Measurements from ENCODE around the gene DCDC2. TPM values are rescaled to one million over a fixed set of nuclear protein-coding genes. Genes with fewer than 3 reads are reported as not detected.

DCDC2 gene
- total and polyA plus RNA-seq, 2 donors (not counting 3 experiments of a cell fraction or from before 2014, with no cell fraction given), result not detected

DNA sequence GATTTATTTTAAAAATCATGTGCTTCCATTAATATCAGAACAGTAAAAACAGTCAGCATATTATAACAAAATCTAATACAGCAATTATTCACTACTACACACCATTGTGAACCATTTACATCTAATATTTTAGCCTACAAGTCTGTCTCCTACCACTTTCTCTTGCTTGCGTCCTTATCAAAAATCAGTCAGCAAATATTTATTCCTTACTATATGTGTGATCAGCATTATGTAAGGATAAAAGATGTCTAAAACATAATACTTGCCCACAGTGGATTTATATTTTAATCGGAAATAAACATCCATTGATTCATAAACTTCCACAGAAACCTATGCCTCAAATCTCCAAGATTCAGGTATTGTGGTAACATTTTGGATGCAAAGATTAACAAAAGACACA, 132.0 kb downstream of the DCDC2 start:
- Histone ChIP-seq H3K27ac (ENCODE audit: insufficient read depth, low read depth, low read length) (no peak overlapping the region), H3K27me3 (ENCODE audit: control insufficient read depth in 2 of 2, insufficient read depth in 2 of 2, low read length in 2 of 2) (no peaks in the 10 kb centered on the region), H4K20me1 (replicated peaks; ENCODE audit: control insufficient read depth, extremely low read depth, insufficient read depth, low read length) (no peaks in the 10 kb centered on the region), H3K9ac (replicated peaks; ENCODE audit: extremely low read depth, insufficient read depth, low read length) (no peak overlapping the region), H3K36me3 (ENCODE audit: control insufficient read depth in 2 of 2, extremely low read depth in 1 of 2, insufficient read depth in 2 of 2, low read length in 2 of 2) (no peaks in the 10 kb centered on the region), H3K9me1 (replicated peaks; ENCODE audit: control insufficient read depth, extremely low read depth, insufficient read depth, low read length) (no peaks in the 10 kb centered on the region), H3K4me1 (ENCODE audit: control insufficient read depth, extremely low read depth, insufficient read depth, low read length) (no peaks in the 10 kb centered on the region), H3K9me3 (replicated peaks; ENCODE audit: control insufficient read depth, insufficient read depth, low read length) (no peaks in the 10 kb centered on the region), H3K79me2 (ENCODE audit: control insufficient read depth, insufficient read depth, low read length) (no peaks in the 10 kb centered on the region), H2AFZ (ENCODE audit: low read depth, low read length) (no peak overlapping the region), H3K4me2 (ENCODE audit: insufficient read depth, low read length) (no peak overlapping the region), H3K4me3 (replicated peaks in 1 of 3; ENCODE audit: insufficient read depth in 1 of 3, low read depth in 1 of 3, low read length in 3 of 3) (no peak overlapping the region)
- ChIA-PET POLR2A (no interaction called here), CTCF (no interaction called here)
- DNase-seq (ENCODE audit: low read depth, low spot score), result no peak
- FAIRE-seq, result no peak
- no peak for TF ChIP-seq MAX (IDR thresholded peaks at IDR 0.05; ENCODE audit: insufficient read depth, insufficient read length)
- BruUV-seq (replicated peaks), result no TSS peak
- dilution Hi-C loops (cut with MboI; ENCODE audit: extremely low pct_ligation_motif_present, low sequenced_read_pairs) (no loop called here), intact Hi-C loops (cut with micrococcal nuclease) (no loop called here)

GRCh38 chr6:24223115-24223919, 134.5 kb downstream of the DCDC2 start:
- ChIA-PET CTCF (no interaction called here), POLR2A (no interaction called here)
- TF ChIP-seq MAX (IDR thresholded peaks at IDR 0.05; ENCODE audit: insufficient read depth, insufficient read length), result no peak
- no peak for TF ChIP-seq JUN (IDR thresholded peaks at IDR 0.05; ENCODE audit: borderline replicate concordance, insufficient read depth, insufficient read length, low read depth)
- TF ChIP-seq MYC (IDR thresholded peaks at IDR 0.05; ENCODE audit: low read depth, low read length), result no peak
- no peak for TF ChIP-seq FOS (IDR thresholded peaks at IDR 0.05; ENCODE audit: borderline replicate concordance, insufficient read depth, low read length)
- TF ChIP-seq POLR2AphosphoS5 (IDR thresholded peaks at IDR 0.05; ENCODE audit: insufficient read depth, low read depth, low read length), result no peak
- no peak overlapping the region for H3K4me2 ChIP-seq (ENCODE audit: insufficient read depth, low read length)
- no peak for FAIRE-seq
- H4K20me1 ChIP-seq (replicated peaks; ENCODE audit: control insufficient read depth, extremely low read depth, insufficient read depth, low read length), result no peaks in the 10 kb centered on the region
- no peaks in the 10 kb centered on the region for H3K79me2 ChIP-seq (ENCODE audit: control insufficient read depth, insufficient read depth, low read length)
- no peak overlapping the region for H3K9ac ChIP-seq (replicated peaks; ENCODE audit: extremely low read depth, insufficient read depth, low read length)
- intact Hi-C loops (cut with micrococcal nuclease) (no loop called here), dilution Hi-C loops (cut with MboI; ENCODE audit: extremely low pct_ligation_motif_present, low sequenced_read_pairs) (no loop called here)
- no peaks in the 10 kb centered on the region for H3K9me1 ChIP-seq (replicated peaks; ENCODE audit: control insufficient read depth, extremely low read depth, insufficient read depth, low read length)
- DNase-seq (ENCODE audit: low read depth, low spot score), result no peak
- H3K9me3 ChIP-seq (replicated peaks; ENCODE audit: control insufficient read depth, insufficient read depth, low read length), result no peaks in the 10 kb centered on the region
- H3K27ac ChIP-seq (ENCODE audit: insufficient read depth, low read depth, low read length), result no peak overlapping the region
- H3K4me1 ChIP-seq (ENCODE audit: control insufficient read depth, extremely low read depth, insufficient read depth, low read length), result no peaks in the 10 kb centered on the region
- no TSS peak for BruUV-seq (replicated peaks)
- H3K27me3 ChIP-seq (ENCODE audit: control insufficient read depth in 2 of 2, insufficient read depth in 2 of 2, low read length in 2 of 2), result no peaks in the 10 kb centered on the region
- H3K36me3 ChIP-seq (ENCODE audit: control insufficient read depth in 2 of 2, extremely low read depth in 1 of 2, insufficient read depth in 2 of 2, low read length in 2 of 2), result no peaks in the 10 kb centered on the region
- no peak overlapping the region for H3K4me3 ChIP-seq (replicated peaks in 1 of 3; ENCODE audit: insufficient read depth in 1 of 3, low read depth in 1 of 3, low read length in 3 of 3)
- no peak overlapping the region for H2AFZ ChIP-seq (ENCODE audit: low read depth, low read length)
